Upper lobe of left lung (tissue), 6 donors: ENCODE data around the gene NINJ2. TPM values are rescaled to one million over a fixed set of nuclear protein-coding genes. Genes with fewer than 3 reads are reported as not detected.
"Not testable (repeated sequence)": the region's sequence is repeated elsewhere in the genome, so short reads cannot be mapped to it uniquely, and the experiment has no call there.

ENCODE experiments used
- ATAC-seq, 2 donors: fragments of 200-7000 bp; cut with Tn5 transposase; one replicate each; pipeline ENCODE4 v1.9.1; 2022; ENCODE audit warnings: mild to moderate bottlenecking in 2 of 2, moderate library complexity in 2 of 2; ENCODE audit not compliant: low FRiP score in 2 of 2
- DNase-seq, 2 donors: peaks; one replicate each; pipeline ENCODE4 v3.0.0-alpha.2; 2019 to 2020
- H3K27ac ChIP-seq, 4 donors: fragments of 200-600 bp; sonication (generic); one replicate each; pipeline ENCODE4 v1.5.1; 2016 to 2019
- H3K27me3 ChIP-seq, 4 donors: fragments of 200-600 bp; sonication (generic); one replicate each; pipeline ENCODE4 v1.5.1; 2017 to 2019
- H3K36me3 ChIP-seq, 4 donors: fragments of 200-600 bp; sonication (generic); one replicate each; pipeline ENCODE4 v1.5.1; 2016 to 2019
- H3K4me1 ChIP-seq, 4 donors: fragments of 200-600 bp; sonication (generic); one replicate each; pipeline ENCODE4 v1.5.1; 2018 to 2019
- H3K4me3 ChIP-seq, 4 donors: fragments of 200-600 bp; sonication (generic); one replicate each; pipeline ENCODE4 v1.5.1; 2017 to 2019; ENCODE audit warnings: mild to moderate bottlenecking in 2 of 4, moderate library complexity in 1 of 4
- H3K9me3 ChIP-seq, 4 donors: fragments of 200-600 bp; sonication (generic); one replicate each; pipeline ENCODE4 v1.5.1; 2018 to 2019
- CTCF ChIP-seq, 6 experiments: fragments of 450-650 bp in 4 of 6; fragments of 200-600 bp in 2 of 6; sonication (generic) in 2 of 6; IDR thresholded peaks; one replicate each; pipeline ENCODE4 v1.5.1; 2016 to 2019; ENCODE audit warnings: antibody characterized with exemption in 6 of 6
- EP300 ChIP-seq, 4 donors: sonication (generic); formaldehyde crosslinking; IDR thresholded peaks; one replicate each; pipeline ENCODE4 v1.5.1; 2017; ENCODE audit warnings: antibody characterized with exemption in 4 of 4, control low read depth in 2 of 4
- POLR2A ChIP-seq, 4 donors: fragments of 450-650 bp; IDR thresholded peaks; one replicate each; pipeline ENCODE4 v1.5.1; 2016 to 2017; ENCODE audit warnings: antibody characterized with exemption in 4 of 4, mild to moderate bottlenecking in 2 of 4
- POLR2AphosphoS5 ChIP-seq, 2 donors: sonication (generic); formaldehyde crosslinking; IDR thresholded peaks; one replicate each; pipeline ENCODE4 v1.5.1; 2017; ENCODE audit warnings: antibody characterized with exemption in 2 of 2
- WGBS, 2 donors: methylation state at CpG; one replicate each; pipeline ENCODE4 v1.1.5; 2017 to 2018; 5-methylcytosine and 5-hydroxymethylcytosine counted together
- total RNA-seq, 6 donors: library from RNA; depleted of rRNA in 4 of 6; stranded (reverse); fragments of >200 nt in 4 of 6; gene quantifications; one replicate each; pipeline versions ENCODE4 v1.1.0 to v1.2.1, GENCODE V29; 2016 to 2021
- donor health status: DM: no; HTN: no; CAD: no; lungs with moderate emphysema.
- donor health status: DM: no; HTN: yes; CAD: no; lungs with severe emphysema.

NINJ2 gene
- total RNA-seq, 6 donors from 2014 or later = 15.6 to 73.3 (median 36.2) TPM

- DNase-seq = peak in 1 of 2 donors; percentile 22
- H3K27me3 ChIP-seq = no peaks in the 10 kb centered on the region
- no peaks in the 10 kb centered on the region for H3K36me3 ChIP-seq
- H3K4me1 ChIP-seq = peaks cover 18 to 39% (median 25%) of the 10 kb centered on the region in 4 donors
- ATAC-seq = no peak
- 42 to 47% methylated on average over 7 of the region's 7 CpGs for WGBS, 2 donors
- TF ChIP-seq POLR2A (IDR thresholded peaks at IDR 0.05) (no peak), EP300 (IDR thresholded peaks at IDR 0.05) (no peak)
- no peaks in the 10 kb centered on the region for H3K9me3 ChIP-seq
- H3K27ac ChIP-seq = peak overlapping the region in 1 of 4 donors; percentile 30
- H3K4me3 ChIP-seq = no peak overlapping the region
Observed at GRCh38 chr12:578748-579419, 84.4 kb downstream of the NINJ2 start.

GRCh38 chr12:577994-578747, 85.1 kb downstream of the NINJ2 start:
- H3K27me3 ChIP-seq, H3K4me3 ChIP-seq, H3K36me3 ChIP-seq, H3K9me3 ChIP-seq, ATAC-seq: not testable (repeated sequence)
- DNase-seq = peak in 1 of 2 donors; percentile 28
- Histone ChIP-seq H3K4me1 (peaks cover 18 to 39% (median 25%) of the 10 kb centered on the region in 4 donors), H3K27ac (peak overlapping the region in 1 of 4 donors; percentile 30)
- WGBS, 2 donors = 77 to 95% methylated on average over 18 to 19 of the region's 19 CpGs

- no peak for DNase-seq
- peaks cover 18 to 44% (median 28%) of the 10 kb centered on the region in 4 donors for H3K4me1 ChIP-seq
- 88 to 91% methylated on average over 12 to 14 of the region's 14 CpGs for WGBS, 2 donors
- H3K4me3 ChIP-seq = peak overlapping the region in 1 of 4 donors; percentile 36
- H3K36me3 ChIP-seq = no peaks in the 10 kb centered on the region
- TF ChIP-seq POLR2A (IDR thresholded peaks at IDR 0.05) = no peak
- no peak for TF ChIP-seq POLR2AphosphoS5 (IDR thresholded peaks at IDR 0.05)
- no peak for TF ChIP-seq CTCF (IDR thresholded peaks at IDR 0.05)
- TF ChIP-seq EP300 (IDR thresholded peaks at IDR 0.05) = no peak
- H3K27ac ChIP-seq = peak overlapping the region in 3 of 4 donors; percentile 55 to 77 (median 65)
- no peaks in the 10 kb centered on the region for H3K9me3 ChIP-seq
- no peaks in the 10 kb centered on the region for H3K27me3 ChIP-seq
- no peak for ATAC-seq
Observed at GRCh38 chr12:576615-577110, 86.6 kb downstream of the NINJ2 start.

GRCh38 chr12:575948-576614, 87.2 kb downstream of the NINJ2 start:
- H3K4me1 ChIP-seq = peaks cover 21 to 50% (median 31%) of the 10 kb centered on the region in 4 donors
- 5 to 9% methylated on average over 27 to 38 of the region's 39 CpGs for WGBS, 2 donors
- no peaks in the 10 kb centered on the region for H3K9me3 ChIP-seq
- no peaks in the 10 kb centered on the region for H3K27me3 ChIP-seq
- peak; percentile 87 to 90 for ATAC-seq
- no peaks in the 10 kb centered on the region for H3K36me3 ChIP-seq
- TF ChIP-seq POLR2A (IDR thresholded peaks at IDR 0.05) (no peak), CTCF (IDR thresholded peaks at IDR 0.05) (peak; percentile 99 to 100 (median 99)), POLR2AphosphoS5 (IDR thresholded peaks at IDR 0.05) (peak; percentile 50 to 72), EP300 (IDR thresholded peaks at IDR 0.05) (no peak)
- peak overlapping the region in 2 of 4 donors; percentile 13 to 36 for H3K4me3 ChIP-seq
- H3K27ac ChIP-seq = peak overlapping the region in 3 of 4 donors; percentile 55 to 77 (median 65)
- peak; percentile 81 to 98 for DNase-seq

GRCh38 chr12:575129-575502, 88.1 kb downstream of the NINJ2 start:
- Histone ChIP-seq H3K4me3 (no peak overlapping the region), H3K27ac (peak overlapping the region in 2 of 4 donors; percentile 55 to 77), H3K9me3 (no peaks in the 10 kb centered on the region), H3K36me3 (no peaks in the 10 kb centered on the region), H3K4me1 (peaks cover 23 to 55% (median 36%) of the 10 kb centered on the region in 4 donors), H3K27me3 (no peaks in the 10 kb centered on the region)
- ATAC-seq (peak in 1 of 2 donors; percentile 29), DNase-seq (peak in 1 of 2 donors; percentile 23)
- WGBS, 2 donors = 77 to 92% methylated on average over 7 of the region's 7 CpGs
- TF ChIP-seq EP300 (IDR thresholded peaks at IDR 0.05) (no peak), CTCF (IDR thresholded peaks at IDR 0.05) (no peak), POLR2A (IDR thresholded peaks at IDR 0.05) (no peak), POLR2AphosphoS5 (IDR thresholded peaks at IDR 0.05) (no peak)
